ENCODE results near the gene CRACDL.

DNA sequence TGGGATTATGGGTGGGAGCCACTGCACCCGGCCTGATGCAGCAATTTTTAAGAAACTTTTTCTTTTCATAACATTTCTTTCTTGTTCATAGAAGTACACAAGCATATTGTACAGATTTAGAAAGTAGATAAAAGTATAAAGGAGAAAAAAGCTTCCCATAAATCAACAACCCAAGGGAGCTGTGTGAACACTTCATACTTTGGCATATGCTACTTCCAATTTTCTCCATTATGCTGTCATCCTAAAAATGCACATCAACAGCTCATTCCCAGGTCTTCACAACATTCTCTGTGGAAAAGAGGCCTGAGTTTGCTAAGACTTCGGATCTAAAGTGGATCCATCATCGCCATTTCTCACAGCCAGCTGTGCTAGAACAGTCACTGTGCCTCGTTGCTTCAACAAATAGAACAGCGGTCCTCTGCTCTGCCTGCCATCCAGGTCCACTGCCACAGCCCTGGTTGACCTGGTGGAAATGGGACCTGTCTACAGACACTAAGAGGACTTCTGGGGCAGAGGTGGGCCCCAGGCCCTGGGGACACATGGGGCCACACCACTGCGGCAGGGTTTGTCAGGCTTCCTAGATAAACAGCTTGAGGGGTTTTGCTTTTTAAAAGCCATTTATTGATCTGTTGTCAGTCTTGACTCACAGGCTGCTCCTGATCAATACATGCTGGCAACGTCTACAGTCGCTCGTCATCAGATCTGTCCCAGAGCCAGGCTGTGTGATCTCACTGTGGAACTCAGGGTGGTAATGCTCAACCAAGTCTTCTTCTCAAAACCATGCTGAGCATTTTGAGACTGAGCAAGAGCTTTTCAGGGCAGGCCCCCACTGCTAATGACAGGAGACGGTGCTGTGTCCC lies 132.4 kb downstream of the CRACDL start:
- TF ChIP-seq, protein P1, sequence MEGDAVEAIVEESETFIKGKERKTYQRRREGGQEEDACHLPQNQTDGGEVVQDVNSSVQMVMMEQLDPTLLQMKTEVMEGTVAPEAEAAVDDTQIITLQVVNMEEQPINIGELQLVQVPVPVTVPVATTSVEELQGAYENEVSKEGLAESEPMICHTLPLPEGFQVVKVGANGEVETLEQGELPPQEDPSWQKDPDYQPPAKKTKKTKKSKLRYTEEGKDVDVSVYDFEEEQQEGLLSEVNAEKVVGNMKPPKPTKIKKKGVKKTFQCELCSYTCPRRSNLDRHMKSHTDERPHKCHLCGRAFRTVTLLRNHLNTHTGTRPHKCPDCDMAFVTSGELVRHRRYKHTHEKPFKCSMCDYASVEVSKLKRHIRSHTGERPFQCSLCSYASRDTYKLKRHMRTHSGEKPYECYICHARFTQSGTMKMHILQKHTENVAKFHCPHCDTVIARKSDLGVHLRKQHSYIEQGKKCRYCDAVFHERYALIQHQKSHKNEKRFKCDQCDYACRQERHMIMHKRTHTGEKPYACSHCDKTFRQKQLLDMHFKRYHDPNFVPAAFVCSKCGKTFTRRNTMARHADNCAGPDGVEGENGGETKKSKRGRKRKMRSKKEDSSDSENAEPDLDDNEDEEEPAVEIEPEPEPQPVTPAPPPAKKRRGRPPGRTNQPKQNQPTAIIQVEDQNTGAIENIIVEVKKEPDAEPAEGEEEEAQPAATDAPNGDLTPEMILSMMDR (IDR thresholded peaks at IDR 0.05; ENCODE audit: insufficient read depth, low read length, poor library complexity, severe bottlenecking): no peak
- no peak for TF ChIP-seq EZH2phosphoT487 (conservative IDR thresholded peaks at IDR 0.05; ENCODE audit: low read length)
